ENCODE data around the gene CLASRP. TPM values are rescaled to one million over a fixed set of nuclear protein-coding genes. Genes with fewer than 3 reads are reported as not detected.
A peak's percentile ranks its signal among the peaks of the same experiment; 100 is the strongest.

The CLASRP gene
- total and polyA plus RNA-seq, 9 donors = 29.5 to 113 (median 80.3) TPM

GRCh38 chr19:45097776-45098520 is 59.1 kb downstream of the CLASRP start:
- H3K27me3 ChIP-seq = no peaks in the 10 kb centered on the region
- H3K36me3 ChIP-seq = no peaks in the 10 kb centered on the region
- TF ChIP-seq, protein P1, sequence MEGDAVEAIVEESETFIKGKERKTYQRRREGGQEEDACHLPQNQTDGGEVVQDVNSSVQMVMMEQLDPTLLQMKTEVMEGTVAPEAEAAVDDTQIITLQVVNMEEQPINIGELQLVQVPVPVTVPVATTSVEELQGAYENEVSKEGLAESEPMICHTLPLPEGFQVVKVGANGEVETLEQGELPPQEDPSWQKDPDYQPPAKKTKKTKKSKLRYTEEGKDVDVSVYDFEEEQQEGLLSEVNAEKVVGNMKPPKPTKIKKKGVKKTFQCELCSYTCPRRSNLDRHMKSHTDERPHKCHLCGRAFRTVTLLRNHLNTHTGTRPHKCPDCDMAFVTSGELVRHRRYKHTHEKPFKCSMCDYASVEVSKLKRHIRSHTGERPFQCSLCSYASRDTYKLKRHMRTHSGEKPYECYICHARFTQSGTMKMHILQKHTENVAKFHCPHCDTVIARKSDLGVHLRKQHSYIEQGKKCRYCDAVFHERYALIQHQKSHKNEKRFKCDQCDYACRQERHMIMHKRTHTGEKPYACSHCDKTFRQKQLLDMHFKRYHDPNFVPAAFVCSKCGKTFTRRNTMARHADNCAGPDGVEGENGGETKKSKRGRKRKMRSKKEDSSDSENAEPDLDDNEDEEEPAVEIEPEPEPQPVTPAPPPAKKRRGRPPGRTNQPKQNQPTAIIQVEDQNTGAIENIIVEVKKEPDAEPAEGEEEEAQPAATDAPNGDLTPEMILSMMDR (IDR thresholded peaks at IDR 0.05) = no peak
- TF ChIP-seq POLR2A (IDR thresholded peaks at IDR 0.05) (no peak), EP300 (IDR thresholded peaks at IDR 0.05) (no peak)
- peaks cover 37% of the 10 kb centered on the region for H3K4me1 ChIP-seq (ENCODE audit: insufficient read depth)
- 40 to 54% (median 41%) methylated on average over 15 to 16 of the region's 16 CpGs for WGBS, 3 donors
- DNase-seq = peak in 4 of 5 donors; percentile 39 to 59 (median 48)
- no peaks in the 10 kb centered on the region for H3K9me3 ChIP-seq
- intact Hi-C loops (cut with DNase I) = no loop called here
- no peak overlapping the region for H3K27ac ChIP-seq
- no peak overlapping the region for H3K4me3 ChIP-seq

- H3K27ac ChIP-seq = no peak overlapping the region
- TF ChIP-seq, protein P1 (IDR thresholded peaks at IDR 0.05) = no peak
- TF ChIP-seq EP300 (IDR thresholded peaks at IDR 0.05) (no peak), POLR2A (IDR thresholded peaks at IDR 0.05) (no peak)
- no peaks in the 10 kb centered on the region for H3K27me3 ChIP-seq
- 23 to 38% (median 25%) methylated on average over 15 of the region's 15 CpGs for WGBS, 3 donors
- H3K9me3 ChIP-seq = no peaks in the 10 kb centered on the region
- intact Hi-C loops (cut with DNase I) = no loop called here
- no peak overlapping the region for H3K4me3 ChIP-seq
- H3K36me3 ChIP-seq = no peaks in the 10 kb centered on the region
- H3K4me1 ChIP-seq (ENCODE audit: insufficient read depth) = peaks cover 37% of the 10 kb centered on the region
- DNase-seq = peak in 3 of 5 donors; percentile 45 to 69 (median 49)
Observed at GRCh38 chr19:45098521-45099466, 59.9 kb downstream of the CLASRP start.

DNA sequence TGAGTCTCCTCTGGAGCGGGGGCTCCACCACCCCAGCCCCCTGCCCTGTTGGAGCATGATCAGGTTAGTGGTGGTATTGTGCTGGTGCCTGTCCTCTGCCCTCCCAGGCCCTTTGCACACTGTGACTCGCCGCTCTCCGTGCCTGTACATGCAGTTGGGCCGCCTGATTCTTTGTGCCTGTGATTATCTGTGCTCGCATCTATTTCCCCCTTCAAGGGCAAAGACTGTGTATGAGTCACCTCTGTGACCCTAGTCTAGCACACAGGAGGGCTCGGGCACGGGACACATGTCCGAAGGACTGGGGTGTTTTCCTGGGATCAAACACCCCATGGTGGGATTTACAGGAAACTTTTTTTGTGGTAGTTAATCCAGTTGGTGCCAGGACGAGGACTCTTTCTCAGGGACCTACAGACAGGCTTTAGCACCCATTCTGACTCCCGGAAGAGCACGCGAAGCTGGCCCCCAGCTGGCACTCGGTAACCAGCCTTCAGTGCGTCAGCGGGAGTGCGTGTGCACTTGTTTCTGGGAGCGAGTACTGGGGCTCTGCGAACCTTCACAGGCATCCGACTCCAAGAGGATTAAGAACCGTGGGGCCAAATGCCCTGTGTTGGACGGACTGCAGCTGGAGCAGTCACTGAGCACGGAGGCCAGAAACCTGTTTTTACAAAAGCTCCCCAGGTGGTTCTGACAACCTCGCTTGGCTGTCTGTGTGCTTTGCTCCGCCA is 60.8 kb downstream of the CLASRP start:
- H3K4me1 ChIP-seq (ENCODE audit: insufficient read depth) = peaks cover 35% of the 10 kb centered on the region
- intact Hi-C loops (cut with DNase I) = no loop called here
- DNase-seq = no peak
- H3K27ac ChIP-seq = no peak overlapping the region
- H3K27me3 ChIP-seq = no peaks in the 10 kb centered on the region
- H3K36me3 ChIP-seq = no peaks in the 10 kb centered on the region
- H3K4me3 ChIP-seq = no peak overlapping the region
- WGBS, 3 donors = 78 to 83% (median 80%) methylated on average over 25 of the region's 25 CpGs
- TF ChIP-seq EP300 (IDR thresholded peaks at IDR 0.05) (no peak), POLR2A (IDR thresholded peaks at IDR 0.05) (no peak)
- TF ChIP-seq, protein P1 (IDR thresholded peaks at IDR 0.05) = no peak
- H3K9me3 ChIP-seq = no peaks in the 10 kb centered on the region

- intact Hi-C loops (cut with DNase I) = no loop called here
- Histone ChIP-seq H3K4me3 (no peak overlapping the region), H3K27me3 (no peaks in the 10 kb centered on the region), H3K27ac (no peak overlapping the region), H3K4me1 (ENCODE audit: insufficient read depth) (peaks cover 33% of the 10 kb centered on the region), H3K9me3 (no peaks in the 10 kb centered on the region), H3K36me3 (no peaks in the 10 kb centered on the region)
- WGBS, 3 donors = 81 to 87% (median 82%) methylated on average over 3 of the region's 3 CpGs
- no peak for DNase-seq
- TF ChIP-seq EP300 (IDR thresholded peaks at IDR 0.05) = no peak
- no peak for TF ChIP-seq POLR2A (IDR thresholded peaks at IDR 0.05)
- TF ChIP-seq, protein P1 (IDR thresholded peaks at IDR 0.05) = no peak
Observed at GRCh38 chr19:45100201-45100600, 61.4 kb downstream of the CLASRP start.
